Osteoblast (primary cell): ENCODE data around the gene ZNF568. TPM values are rescaled to one million over a fixed set of nuclear protein-coding genes. Genes with fewer than 3 reads are reported as not detected.

Experiments used
- DNase-seq: peaks from one replicate; pipeline ENCODE4 v3.0.0; 2011; ENCODE audit warnings: low spot score, mixed read lengths; ENCODE audit not compliant: insufficient read length; ENCODE audit errors: missing footprints
- H2AFZ ChIP-seq: 2 replicates; pipeline ENCODE4 v1.6.0; 2011; ENCODE audit warnings: mild to moderate bottlenecking, low read length
- H3K27ac ChIP-seq: 2 replicates; pipeline ENCODE4 v1.5.1; 2011; ENCODE audit warnings: mild to moderate bottlenecking, low read depth, low read length, moderate library complexity
- H3K27me3 ChIP-seq: 2 replicates; pipeline ENCODE4 v1.6.0; 2012; ENCODE audit warnings: mild to moderate bottlenecking, control low read depth, inconsistent platforms, low read length, moderate library complexity; ENCODE audit not compliant: insufficient read depth
- H3K36me3 ChIP-seq: 2 replicates; pipeline ENCODE4 v1.5.1; 2011; ENCODE audit warnings: mild to moderate bottlenecking, low read length, control low read depth, moderate library complexity; ENCODE audit not compliant: insufficient read depth
- H3K4me1 ChIP-seq: 2 replicates; pipeline ENCODE4 v1.5.1; 2011; ENCODE audit warnings: mild to moderate bottlenecking, low read length, control low read depth, moderate library complexity; ENCODE audit not compliant: insufficient read depth
- H3K4me2 ChIP-seq: 2 replicates; pipeline ENCODE4 v1.6.0; 2011; ENCODE audit warnings: mild to moderate bottlenecking, low read length; ENCODE audit not compliant: insufficient read depth
- H3K4me3 ChIP-seq: fragments of 200-600 bp; sonication (generic); 3 replicates; pipeline ENCODE4 v1.5.1; 2012; ENCODE audit warnings: mild to moderate bottlenecking, low read length, inconsistent platforms; ENCODE audit not compliant: insufficient read depth
- H3K79me2 ChIP-seq: 2 replicates; pipeline ENCODE4 v1.6.0; 2012; ENCODE audit warnings: mild to moderate bottlenecking, low read length, control low read depth, inconsistent platforms; ENCODE audit not compliant: insufficient read depth
- H3K9me3 ChIP-seq: 2 replicates; pipeline ENCODE4 v1.5.1; 2011; ENCODE audit warnings: low read depth, low read length, control low read depth
- H4K20me1 ChIP-seq: 2 replicates; pipeline ENCODE4 v1.6.0; 2012; ENCODE audit warnings: mild to moderate bottlenecking, low read length, control low read depth; ENCODE audit not compliant: insufficient read depth
- total RNA-seq: library from RNA; depleted of rRNA; stranded (reverse); fragments of >200 nt; gene quantifications from 2 replicates; pipeline ENCODE4 v1.2.3, GENCODE V29; 2012
- TF ChIP-seq, protein P1 (sequence below): IDR thresholded peaks from 2 replicates; pipeline ENCODE4 v1.5.1; 2011; ENCODE audit warnings: mild to moderate bottlenecking, low read depth, low read length, moderate library complexity; ENCODE audit errors: extremely low read depth

ZNF568 gene
- total RNA-seq, 1 donor, result 14.8 TPM

DNA sequence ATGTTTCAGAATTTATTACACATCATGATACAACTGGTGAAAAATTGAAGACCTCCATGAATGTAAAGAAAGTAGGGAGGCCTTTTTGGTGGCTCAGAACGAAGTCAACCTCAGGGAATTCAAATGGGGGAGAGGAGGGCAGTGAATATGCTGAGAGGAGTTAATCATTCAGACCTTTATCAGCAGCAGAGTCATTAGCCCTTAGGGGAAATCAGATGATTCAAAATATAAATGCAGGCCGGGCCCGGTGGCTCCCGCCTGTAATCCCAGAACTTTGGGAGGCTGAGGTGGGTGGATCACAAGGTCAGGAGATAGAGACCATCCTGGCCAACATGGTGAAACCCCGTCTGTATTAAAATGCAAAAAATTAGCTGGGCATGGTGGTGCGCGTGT, 81.7 kb downstream of the ZNF568 start:
- DNase-seq, result no peak
- H3K4me3 ChIP-seq, result no peak overlapping the region
- no peak overlapping the region for H3K4me2 ChIP-seq
- TF ChIP-seq, protein P1, sequence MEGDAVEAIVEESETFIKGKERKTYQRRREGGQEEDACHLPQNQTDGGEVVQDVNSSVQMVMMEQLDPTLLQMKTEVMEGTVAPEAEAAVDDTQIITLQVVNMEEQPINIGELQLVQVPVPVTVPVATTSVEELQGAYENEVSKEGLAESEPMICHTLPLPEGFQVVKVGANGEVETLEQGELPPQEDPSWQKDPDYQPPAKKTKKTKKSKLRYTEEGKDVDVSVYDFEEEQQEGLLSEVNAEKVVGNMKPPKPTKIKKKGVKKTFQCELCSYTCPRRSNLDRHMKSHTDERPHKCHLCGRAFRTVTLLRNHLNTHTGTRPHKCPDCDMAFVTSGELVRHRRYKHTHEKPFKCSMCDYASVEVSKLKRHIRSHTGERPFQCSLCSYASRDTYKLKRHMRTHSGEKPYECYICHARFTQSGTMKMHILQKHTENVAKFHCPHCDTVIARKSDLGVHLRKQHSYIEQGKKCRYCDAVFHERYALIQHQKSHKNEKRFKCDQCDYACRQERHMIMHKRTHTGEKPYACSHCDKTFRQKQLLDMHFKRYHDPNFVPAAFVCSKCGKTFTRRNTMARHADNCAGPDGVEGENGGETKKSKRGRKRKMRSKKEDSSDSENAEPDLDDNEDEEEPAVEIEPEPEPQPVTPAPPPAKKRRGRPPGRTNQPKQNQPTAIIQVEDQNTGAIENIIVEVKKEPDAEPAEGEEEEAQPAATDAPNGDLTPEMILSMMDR, result no peak
- H3K4me1 ChIP-seq, result no peaks in the 10 kb centered on the region
- no peaks in the 10 kb centered on the region for H3K79me2 ChIP-seq
- H3K9me3 ChIP-seq, result peaks cover 13% of the 10 kb centered on the region
- H3K27me3 ChIP-seq, result no peaks in the 10 kb centered on the region
- H3K27ac ChIP-seq, result no peak overlapping the region
- H2AFZ ChIP-seq, result no peak overlapping the region
- H4K20me1 ChIP-seq, result no peaks in the 10 kb centered on the region
- H3K36me3 ChIP-seq, result peaks cover 13% of the 10 kb centered on the region

DNA sequence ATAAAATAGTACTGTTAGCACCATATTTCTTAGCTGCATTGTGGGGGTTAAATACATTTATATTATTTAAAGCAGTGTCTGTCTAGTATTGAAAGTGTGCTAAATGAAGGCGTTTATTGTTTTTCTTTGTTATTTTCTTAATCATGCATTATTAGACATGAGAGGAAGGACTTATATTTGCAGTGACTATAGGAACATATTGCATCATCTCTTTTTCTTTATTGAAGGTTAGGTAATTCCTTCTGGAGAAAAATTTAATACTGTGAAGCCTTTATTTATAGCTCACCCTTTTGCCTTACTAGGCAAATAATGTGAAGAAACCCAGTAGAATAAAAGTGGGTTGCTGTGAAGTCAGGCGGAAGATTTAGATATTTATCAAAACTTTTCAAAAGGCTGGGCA, 83.2 kb downstream of the ZNF568 start:
- Histone ChIP-seq H3K4me3 (no peak overlapping the region), H2AFZ (no peak overlapping the region), H3K36me3 (peaks cover 12% of the 10 kb centered on the region), H3K4me2 (no peak overlapping the region), H4K20me1 (no peaks in the 10 kb centered on the region), H3K27ac (no peak overlapping the region), H3K27me3 (no peaks in the 10 kb centered on the region), H3K79me2 (no peaks in the 10 kb centered on the region), H3K4me1 (no peaks in the 10 kb centered on the region), H3K9me3 (peaks cover 13% of the 10 kb centered on the region)
- TF ChIP-seq, protein P1, result no peak
- no peak for DNase-seq

DNA sequence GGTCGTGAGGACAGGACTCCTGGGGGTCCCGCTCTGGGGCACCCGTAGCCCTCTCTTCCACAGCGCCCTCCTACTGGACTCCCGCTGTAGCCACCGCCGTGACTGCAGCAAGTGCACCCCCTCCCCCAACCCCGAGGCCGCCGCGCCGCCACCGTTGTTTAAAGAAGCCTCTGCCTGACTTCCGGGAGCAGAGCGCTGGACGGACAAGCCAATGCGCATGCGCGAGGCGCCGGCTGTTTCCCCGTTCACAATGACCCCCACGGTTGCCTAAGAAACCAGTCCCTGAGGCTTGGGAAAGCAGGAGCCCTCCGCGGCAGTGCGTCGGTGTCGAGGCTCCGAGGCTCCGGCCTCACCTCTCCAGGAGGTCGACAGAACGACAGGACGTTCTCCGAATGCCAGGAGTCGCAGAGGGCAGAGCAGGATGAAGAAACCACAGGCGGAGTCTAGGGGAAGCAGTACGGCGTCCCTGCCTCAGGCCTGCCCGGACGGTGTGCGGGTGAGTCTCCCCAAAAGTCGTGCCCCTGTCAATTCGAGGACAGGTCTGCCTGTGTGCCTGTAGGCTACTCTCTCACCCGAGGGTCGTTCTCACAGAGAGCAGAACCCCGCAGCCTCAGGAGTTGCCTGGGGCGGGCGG, 91.6 kb downstream of the ZNF568 start:
- Histone ChIP-seq H3K4me1 (no peaks in the 10 kb centered on the region), H3K79me2 (no peaks in the 10 kb centered on the region), H3K4me3 (peak overlapping the region; percentile 62), H3K36me3 (no peaks in the 10 kb centered on the region), H3K27me3 (no peaks in the 10 kb centered on the region), H3K9me3 (no peaks in the 10 kb centered on the region), H3K4me2 (peak overlapping the region; percentile 28), H4K20me1 (no peaks in the 10 kb centered on the region), H2AFZ (peak overlapping the region; percentile 81), H3K27ac (no peak overlapping the region)
- TF ChIP-seq, protein P1, result no peak
- DNase-seq, result no peak

DNA sequence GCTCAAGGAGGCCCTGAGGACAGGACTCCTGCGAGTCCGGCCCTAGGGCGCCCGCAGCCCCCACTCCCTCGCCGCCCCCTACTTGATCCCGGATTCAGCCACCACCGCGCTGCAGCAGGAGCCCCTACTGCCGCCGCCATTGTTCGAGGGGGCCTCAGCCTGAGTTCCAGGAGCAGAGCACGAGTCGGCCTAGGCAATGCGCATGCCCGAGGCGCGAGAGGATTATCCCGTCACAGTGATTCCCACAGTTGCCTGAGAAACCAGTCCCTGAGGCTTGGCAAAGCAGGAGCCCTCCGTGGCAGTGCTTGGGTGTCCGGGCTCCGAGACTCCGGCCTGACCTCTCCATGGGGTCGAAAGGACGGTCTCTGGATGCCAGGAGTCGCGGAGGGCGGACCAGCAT, 93.7 kb downstream of the ZNF568 start:
- Histone ChIP-seq H3K36me3 (no peaks in the 10 kb centered on the region), H4K20me1 (no peaks in the 10 kb centered on the region), H2AFZ (no peak overlapping the region), H3K4me2 (no peak overlapping the region), H3K4me1 (no peaks in the 10 kb centered on the region), H3K79me2 (no peaks in the 10 kb centered on the region), H3K4me3 (no peak overlapping the region), H3K27ac (no peak overlapping the region), H3K9me3 (no peaks in the 10 kb centered on the region), H3K27me3 (no peaks in the 10 kb centered on the region)
- TF ChIP-seq, protein P1, result no peak
- no peak for DNase-seq
